ENCODE measurements around the gene SCARB1. TPM values are rescaled to one million over a fixed set of nuclear protein-coding genes. Genes with fewer than 3 reads are reported as not detected.

SCARB1 gene
- total and polyA plus RNA-seq, 2 of the 13 experiments (the other 11 are each of a cell fraction or from before 2014, with no cell fraction given), result 63.4 to 160 TPM

GRCh38 chr12:124881123-124881522 is 17.5 kb upstream of the SCARB1 start (continued):
- no peak for TF ChIP-seq ZUFSP (CRISPR knock-in tag; IDR thresholded peaks at IDR 0.05; ENCODE audit: borderline replicate concordance)
- no peak for TF ChIP-seq ZNF547 (CRISPR knock-in tag; IDR thresholded peaks at IDR 0.05)
- TF ChIP-seq NFE2L1 (CRISPR knock-in tag; IDR thresholded peaks at IDR 0.05; ENCODE audit: borderline replicate concordance), result no peak
- TF ChIP-seq ZNF329 (CRISPR knock-in tag; IDR thresholded peaks at IDR 0.05; ENCODE audit: low read depth), result no peak
- TF ChIP-seq BCLAF1 (IDR thresholded peaks at IDR 0.05), result no peak
- TF ChIP-seq ZBED4 (CRISPR knock-in tag; IDR thresholded peaks at IDR 0.05; ENCODE audit: borderline replicate concordance), result no peak
- peak; percentile 54; the same call in 1 of the 2 replicates for TF ChIP-seq NFKB2 (CRISPR knock-in tag; IDR thresholded peaks at IDR 0.05; ENCODE audit: borderline replicate concordance)
- TF ChIP-seq MLXIP (CRISPR knock-in tag; IDR thresholded peaks at IDR 0.05; ENCODE audit: borderline replicate concordance), result no peak
- no peak for TF ChIP-seq ZNF790 (CRISPR knock-in tag; IDR thresholded peaks at IDR 0.05; ENCODE audit: borderline replicate concordance)
- TF ChIP-seq PHB2 (IDR thresholded peaks at IDR 0.05; ENCODE audit: partially characterized antibody), result no peak
- TF ChIP-seq GPN1 (CRISPR knock-in tag; IDR thresholded peaks at IDR 0.05; ENCODE audit: borderline replicate concordance), result no peak
- TF ChIP-seq ZNF644 (CRISPR knock-in tag; IDR thresholded peaks at IDR 0.05; ENCODE audit: low read depth), result no peak
- TF ChIP-seq NCOA1 (CRISPR knock-in tag; IDR thresholded peaks at IDR 0.05), result no peak
- peak; percentile 64; the same call in 1 of the 2 replicates for TF ChIP-seq ZNF691 (CRISPR knock-in tag; IDR thresholded peaks at IDR 0.05; ENCODE audit: borderline replicate concordance, low read depth)
- TF ChIP-seq SIX1 (CRISPR knock-in tag; IDR thresholded peaks at IDR 0.05; ENCODE audit: borderline replicate concordance), result peak; percentile 83; the same call in 1 of the 2 replicates
- TF ChIP-seq ATF4 (CRISPR knock-in tag; IDR thresholded peaks at IDR 0.05), result no peak
